ENCODE data around the gene PPP2R5D. TPM values are rescaled to one million over a fixed set of nuclear protein-coding genes. Genes with fewer than 3 reads are reported as not detected.
"Not testable (repeated sequence)": the region's sequence is repeated elsewhere in the genome, so short reads cannot be mapped to it uniquely, and the experiment has no call there.

Gene PPP2R5D
- total and polyA plus RNA-seq, 4 donors = 6.7 to 13.9 (median 13.2) TPM

DNA sequence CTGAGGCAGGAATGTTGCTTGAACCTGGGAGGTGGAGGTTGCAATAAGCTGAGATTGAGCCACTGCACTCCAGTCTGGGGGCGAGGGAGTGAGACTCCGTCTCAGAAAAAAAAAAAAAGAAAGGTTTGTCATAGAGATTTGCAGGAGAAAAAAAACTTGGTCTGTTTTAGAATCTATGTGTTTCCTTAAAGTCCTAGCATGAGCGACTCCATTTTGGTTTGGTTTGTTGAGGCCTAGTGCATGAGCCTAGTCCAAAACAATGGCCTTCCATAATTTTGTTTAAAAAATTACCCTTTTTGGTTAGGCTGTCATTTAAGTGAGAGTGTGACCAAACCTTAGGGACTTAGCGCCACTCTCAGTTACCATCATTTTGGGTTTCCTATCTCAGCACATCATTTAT, 32.0 kb upstream of the PPP2R5D start (continued):
- TF ChIP-seq JUND (IDR thresholded peaks at IDR 0.05) = no peak
- no peak for TF ChIP-seq EGR1 (IDR thresholded peaks at IDR 0.05; ENCODE audit: low read depth in 2 of 2)
- TF ChIP-seq, protein P1, sequence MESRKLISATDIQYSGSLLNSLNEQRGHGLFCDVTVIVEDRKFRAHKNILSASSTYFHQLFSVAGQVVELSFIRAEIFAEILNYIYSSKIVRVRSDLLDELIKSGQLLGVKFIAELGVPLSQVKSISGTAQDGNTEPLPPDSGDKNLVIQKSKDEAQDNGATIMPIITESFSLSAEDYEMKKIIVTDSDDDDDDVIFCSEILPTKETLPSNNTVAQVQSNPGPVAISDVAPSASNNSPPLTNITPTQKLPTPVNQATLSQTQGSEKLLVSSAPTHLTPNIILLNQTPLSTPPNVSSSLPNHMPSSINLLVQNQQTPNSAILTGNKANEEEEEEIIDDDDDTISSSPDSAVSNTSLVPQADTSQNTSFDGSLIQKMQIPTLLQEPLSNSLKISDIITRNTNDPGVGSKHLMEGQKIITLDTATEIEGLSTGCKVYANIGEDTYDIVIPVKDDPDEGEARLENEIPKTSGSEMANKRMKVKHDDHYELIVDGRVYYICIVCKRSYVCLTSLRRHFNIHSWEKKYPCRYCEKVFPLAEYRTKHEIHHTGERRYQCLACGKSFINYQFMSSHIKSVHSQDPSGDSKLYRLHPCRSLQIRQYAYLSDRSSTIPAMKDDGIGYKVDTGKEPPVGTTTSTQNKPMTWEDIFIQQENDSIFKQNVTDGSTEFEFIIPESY (IDR thresholded peaks at IDR 0.05) = no peak
- no peak for TF ChIP-seq HNF4G (IDR thresholded peaks at IDR 0.05)

DNA sequence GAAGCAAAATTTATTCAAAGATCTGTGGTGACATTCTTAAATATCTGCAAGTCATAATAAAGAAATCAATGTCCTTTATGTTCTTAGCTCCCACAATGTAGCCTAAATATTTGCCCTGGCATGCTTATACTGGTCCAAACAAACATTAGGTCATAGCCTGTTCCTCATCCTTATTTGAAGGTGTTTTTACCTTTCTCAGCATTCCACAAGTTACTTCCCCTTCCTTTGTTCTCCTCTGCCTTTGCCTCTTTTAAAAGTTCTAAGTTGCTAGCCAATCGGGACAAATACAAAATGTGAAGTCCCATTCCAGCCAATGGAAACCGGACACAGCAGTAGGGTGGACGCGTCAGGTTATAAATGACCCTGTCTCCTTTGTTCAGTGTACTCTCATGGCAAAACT, 30.0 kb upstream of the PPP2R5D start:
- not testable (repeated sequence) for H3K27ac ChIP-seq (ENCODE audit: low read depth in 1 of 2, low read length in 2 of 2); H3K36me3 ChIP-seq (ENCODE audit: control insufficient read depth in 4 of 4, insufficient read depth in 3 of 4, low read depth in 1 of 4, low read length in 3 of 4); H3K27me3 ChIP-seq (ENCODE audit: control insufficient read depth in 4 of 4, insufficient read depth in 4 of 4, low read length in 3 of 4); H3K9ac ChIP-seq (ENCODE audit: low read depth in 1 of 2, low read length in 2 of 2); H3K9me3 ChIP-seq (ENCODE audit: control insufficient read depth in 4 of 4, low read length in 3 of 4); DNase-seq (ENCODE audit: low spot score); H3K4me3 ChIP-seq (ENCODE audit: low read depth in 1 of 3, low read length in 3 of 3); H3K4me1 ChIP-seq (ENCODE audit: control insufficient read depth in 4 of 4, insufficient read depth in 4 of 4, low read length in 3 of 4)
- 92% methylated on average over 4 of the region's 4 CpGs for WGBS

DNA sequence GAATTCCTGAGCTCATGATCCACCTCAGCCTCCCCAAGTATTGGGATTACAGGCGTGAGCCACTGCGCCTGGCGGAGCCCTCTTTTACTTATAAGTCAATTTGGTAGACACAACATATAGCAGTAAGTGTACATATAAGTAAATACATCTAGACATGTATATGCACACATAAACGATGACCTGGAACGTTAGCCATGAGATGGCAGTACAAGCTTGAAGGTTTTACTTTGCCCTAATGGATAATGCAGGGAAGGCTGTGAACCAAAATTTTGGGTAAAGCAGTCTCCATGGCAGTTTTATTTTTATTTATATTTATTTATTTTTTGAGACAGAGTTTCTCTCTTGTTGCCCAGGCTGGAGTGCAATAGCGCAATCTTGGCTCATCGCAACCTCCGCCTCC, 26.2 kb upstream of the PPP2R5D start:
- Histone ChIP-seq H3K27me3 (ENCODE audit: control insufficient read depth in 4 of 4, insufficient read depth in 4 of 4, low read length in 3 of 4) (no peaks in the 10 kb centered on the region), H3K36me3 (ENCODE audit: control insufficient read depth in 4 of 4, insufficient read depth in 3 of 4, low read depth in 1 of 4, low read length in 3 of 4) (peaks cover 0 to 5% (median 3%) of the 10 kb centered on the region in 4 donors), H3K4me1 (ENCODE audit: control insufficient read depth in 4 of 4, insufficient read depth in 4 of 4, low read length in 3 of 4) (peaks cover 3 to 32% (median 25%) of the 10 kb centered on the region in 4 donors), H3K27ac (ENCODE audit: low read depth in 1 of 2, low read length in 2 of 2) (no peak overlapping the region), H3K4me3 (ENCODE audit: low read depth in 1 of 3, low read length in 3 of 3) (no peak overlapping the region), H3K9me3 (ENCODE audit: control insufficient read depth in 4 of 4, low read length in 3 of 4) (no peaks in the 10 kb centered on the region), H3K9ac (ENCODE audit: low read depth in 1 of 2, low read length in 2 of 2) (no peak overlapping the region)
- WGBS = 92% methylated on average over 8 of the region's 8 CpGs
- DNase-seq (ENCODE audit: low spot score) = no peak
- TF ChIP-seq EGR1 (IDR thresholded peaks at IDR 0.05; ENCODE audit: low read depth in 2 of 2) (no peak), YY1 (IDR thresholded peaks at IDR 0.05) (no peak)

DNA sequence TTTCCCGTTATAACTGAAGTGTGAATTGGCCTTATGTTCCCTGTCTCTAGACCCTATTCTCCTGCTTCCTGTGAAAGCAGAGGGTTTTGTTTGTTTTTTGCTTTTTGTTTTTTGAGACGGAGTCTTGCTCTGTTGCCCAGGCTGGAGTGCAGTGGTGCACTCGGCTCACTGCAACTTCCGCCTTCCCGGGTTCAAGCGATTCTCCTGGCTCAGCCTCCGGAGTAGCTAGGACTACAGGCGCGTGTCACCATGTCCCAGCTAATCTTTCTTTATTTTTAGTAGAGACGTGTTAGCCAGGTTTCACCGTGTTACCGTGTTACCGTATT, 24.5 kb upstream of the PPP2R5D start:
- Histone ChIP-seq H3K4me1 (ENCODE audit: control insufficient read depth in 4 of 4, insufficient read depth in 4 of 4, low read length in 3 of 4) (peaks cover 3 to 32% (median 26%) of the 10 kb centered on the region in 4 donors), H3K36me3 (ENCODE audit: control insufficient read depth in 4 of 4, insufficient read depth in 3 of 4, low read depth in 1 of 4, low read length in 3 of 4) (peaks cover 6 to 19% (median 14%) of the 10 kb centered on the region in 4 donors), H3K27ac (ENCODE audit: low read depth in 1 of 2, low read length in 2 of 2) (peak overlapping the region; percentile 84 to 94), H3K27me3 (ENCODE audit: control insufficient read depth in 4 of 4, insufficient read depth in 4 of 4, low read length in 3 of 4) (no peaks in the 10 kb centered on the region), H3K9ac (ENCODE audit: low read depth in 1 of 2, low read length in 2 of 2) (peak overlapping the region in 1 of 2 donors; percentile 66), H3K9me3 (ENCODE audit: control insufficient read depth in 4 of 4, low read length in 3 of 4) (no peaks in the 10 kb centered on the region), H3K4me3 (ENCODE audit: low read depth in 1 of 3, low read length in 3 of 3) (peak overlapping the region; percentile 69 to 84 (median 80))
- DNase-seq (ENCODE audit: low spot score) = no peak
- 15% methylated on average over 13 of the region's 13 CpGs for WGBS
- TF ChIP-seq, protein P1 (IDR thresholded peaks at IDR 0.05) = no peak
- TF ChIP-seq GABPA (IDR thresholded peaks at IDR 0.05 in 1 of 2, conservative IDR thresholded peaks at IDR 0.05 in 1 of 2) (no peak), RAD21 (IDR thresholded peaks at IDR 0.05) (no peak), FOXA1 (IDR thresholded peaks at IDR 0.05) (no peak), YY1 (IDR thresholded peaks at IDR 0.05) (no peak), NR2F2 (IDR thresholded peaks at IDR 0.05) (no peak), HNF4G (IDR thresholded peaks at IDR 0.05) (no peak), RXRA (IDR thresholded peaks at IDR 0.05) (no peak), HNF4A (conservative IDR thresholded peaks at IDR 0.05) (no peak), SP1 (IDR thresholded peaks at IDR 0.05) (no peak), TAF1 (conservative IDR thresholded peaks at IDR 0.05) (no peak), JUND (IDR thresholded peaks at IDR 0.05) (no peak), EGR1 (IDR thresholded peaks at IDR 0.05; ENCODE audit: low read depth in 2 of 2) (no peak)
- TF ChIP-seq, protein P2, sequence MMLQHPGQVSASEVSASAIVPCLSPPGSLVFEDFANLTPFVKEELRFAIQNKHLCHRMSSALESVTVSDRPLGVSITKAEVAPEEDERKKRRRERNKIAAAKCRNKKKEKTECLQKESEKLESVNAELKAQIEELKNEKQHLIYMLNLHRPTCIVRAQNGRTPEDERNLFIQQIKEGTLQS (IDR thresholded peaks at IDR 0.05) = no peak
- TF ChIP-seq, protein P3, sequence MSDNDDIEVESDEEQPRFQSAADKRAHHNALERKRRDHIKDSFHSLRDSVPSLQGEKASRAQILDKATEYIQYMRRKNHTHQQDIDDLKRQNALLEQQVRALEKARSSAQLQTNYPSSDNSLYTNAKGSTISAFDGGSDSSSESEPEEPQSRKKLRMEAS (IDR thresholded peaks at IDR 0.05) = no peak
- TF ChIP-seq, protein P4, sequence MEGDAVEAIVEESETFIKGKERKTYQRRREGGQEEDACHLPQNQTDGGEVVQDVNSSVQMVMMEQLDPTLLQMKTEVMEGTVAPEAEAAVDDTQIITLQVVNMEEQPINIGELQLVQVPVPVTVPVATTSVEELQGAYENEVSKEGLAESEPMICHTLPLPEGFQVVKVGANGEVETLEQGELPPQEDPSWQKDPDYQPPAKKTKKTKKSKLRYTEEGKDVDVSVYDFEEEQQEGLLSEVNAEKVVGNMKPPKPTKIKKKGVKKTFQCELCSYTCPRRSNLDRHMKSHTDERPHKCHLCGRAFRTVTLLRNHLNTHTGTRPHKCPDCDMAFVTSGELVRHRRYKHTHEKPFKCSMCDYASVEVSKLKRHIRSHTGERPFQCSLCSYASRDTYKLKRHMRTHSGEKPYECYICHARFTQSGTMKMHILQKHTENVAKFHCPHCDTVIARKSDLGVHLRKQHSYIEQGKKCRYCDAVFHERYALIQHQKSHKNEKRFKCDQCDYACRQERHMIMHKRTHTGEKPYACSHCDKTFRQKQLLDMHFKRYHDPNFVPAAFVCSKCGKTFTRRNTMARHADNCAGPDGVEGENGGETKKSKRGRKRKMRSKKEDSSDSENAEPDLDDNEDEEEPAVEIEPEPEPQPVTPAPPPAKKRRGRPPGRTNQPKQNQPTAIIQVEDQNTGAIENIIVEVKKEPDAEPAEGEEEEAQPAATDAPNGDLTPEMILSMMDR (IDR thresholded peaks at IDR 0.05; ENCODE audit: low read depth, low read length, missing input control) = no peak
- TF ChIP-seq, protein P5, sequence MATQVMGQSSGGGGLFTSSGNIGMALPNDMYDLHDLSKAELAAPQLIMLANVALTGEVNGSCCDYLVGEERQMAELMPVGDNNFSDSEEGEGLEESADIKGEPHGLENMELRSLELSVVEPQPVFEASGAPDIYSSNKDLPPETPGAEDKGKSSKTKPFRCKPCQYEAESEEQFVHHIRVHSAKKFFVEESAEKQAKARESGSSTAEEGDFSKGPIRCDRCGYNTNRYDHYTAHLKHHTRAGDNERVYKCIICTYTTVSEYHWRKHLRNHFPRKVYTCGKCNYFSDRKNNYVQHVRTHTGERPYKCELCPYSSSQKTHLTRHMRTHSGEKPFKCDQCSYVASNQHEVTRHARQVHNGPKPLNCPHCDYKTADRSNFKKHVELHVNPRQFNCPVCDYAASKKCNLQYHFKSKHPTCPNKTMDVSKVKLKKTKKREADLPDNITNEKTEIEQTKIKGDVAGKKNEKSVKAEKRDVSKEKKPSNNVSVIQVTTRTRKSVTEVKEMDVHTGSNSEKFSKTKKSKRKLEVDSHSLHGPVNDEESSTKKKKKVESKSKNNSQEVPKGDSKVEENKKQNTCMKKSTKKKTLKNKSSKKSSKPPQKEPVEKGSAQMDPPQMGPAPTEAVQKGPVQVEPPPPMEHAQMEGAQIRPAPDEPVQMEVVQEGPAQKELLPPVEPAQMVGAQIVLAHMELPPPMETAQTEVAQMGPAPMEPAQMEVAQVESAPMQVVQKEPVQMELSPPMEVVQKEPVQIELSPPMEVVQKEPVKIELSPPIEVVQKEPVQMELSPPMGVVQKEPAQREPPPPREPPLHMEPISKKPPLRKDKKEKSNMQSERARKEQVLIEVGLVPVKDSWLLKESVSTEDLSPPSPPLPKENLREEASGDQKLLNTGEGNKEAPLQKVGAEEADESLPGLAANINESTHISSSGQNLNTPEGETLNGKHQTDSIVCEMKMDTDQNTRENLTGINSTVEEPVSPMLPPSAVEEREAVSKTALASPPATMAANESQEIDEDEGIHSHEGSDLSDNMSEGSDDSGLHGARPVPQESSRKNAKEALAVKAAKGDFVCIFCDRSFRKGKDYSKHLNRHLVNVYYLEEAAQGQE (IDR thresholded peaks at IDR 0.05) = no peak
